ENCODE data around the gene MEDAG.

DNA sequence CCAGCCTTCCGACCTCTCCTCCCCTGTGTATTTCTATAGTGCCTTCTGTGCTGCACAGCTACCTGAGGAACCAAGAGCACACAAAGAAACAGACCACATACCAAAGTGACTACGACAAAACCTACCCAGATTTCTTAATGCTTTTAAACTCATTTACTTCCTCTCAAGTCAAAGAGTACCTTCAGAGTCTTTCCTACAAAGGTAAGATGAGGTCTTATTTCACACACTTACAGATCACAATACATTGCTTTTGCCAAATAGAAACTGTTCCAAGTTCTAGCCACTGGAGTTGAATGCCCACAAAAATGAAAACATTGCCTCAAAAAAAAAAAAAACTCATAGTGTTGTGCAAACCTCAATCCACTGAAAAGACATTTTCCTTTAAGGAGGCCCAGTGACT lies 62.8 kb downstream of the MEDAG start:
- TF ChIP-seq, protein P1, sequence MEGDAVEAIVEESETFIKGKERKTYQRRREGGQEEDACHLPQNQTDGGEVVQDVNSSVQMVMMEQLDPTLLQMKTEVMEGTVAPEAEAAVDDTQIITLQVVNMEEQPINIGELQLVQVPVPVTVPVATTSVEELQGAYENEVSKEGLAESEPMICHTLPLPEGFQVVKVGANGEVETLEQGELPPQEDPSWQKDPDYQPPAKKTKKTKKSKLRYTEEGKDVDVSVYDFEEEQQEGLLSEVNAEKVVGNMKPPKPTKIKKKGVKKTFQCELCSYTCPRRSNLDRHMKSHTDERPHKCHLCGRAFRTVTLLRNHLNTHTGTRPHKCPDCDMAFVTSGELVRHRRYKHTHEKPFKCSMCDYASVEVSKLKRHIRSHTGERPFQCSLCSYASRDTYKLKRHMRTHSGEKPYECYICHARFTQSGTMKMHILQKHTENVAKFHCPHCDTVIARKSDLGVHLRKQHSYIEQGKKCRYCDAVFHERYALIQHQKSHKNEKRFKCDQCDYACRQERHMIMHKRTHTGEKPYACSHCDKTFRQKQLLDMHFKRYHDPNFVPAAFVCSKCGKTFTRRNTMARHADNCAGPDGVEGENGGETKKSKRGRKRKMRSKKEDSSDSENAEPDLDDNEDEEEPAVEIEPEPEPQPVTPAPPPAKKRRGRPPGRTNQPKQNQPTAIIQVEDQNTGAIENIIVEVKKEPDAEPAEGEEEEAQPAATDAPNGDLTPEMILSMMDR (optimal IDR thresholded peaks at IDR 0.05 in 1 of 3, IDR thresholded peaks at IDR 0.05 in 1 of 3, conservative IDR thresholded peaks at IDR 0.05 in 1 of 3; ENCODE audit: extremely low read depth in 1 of 3, insufficient read depth in 2 of 3, low read length in 3 of 3), result no peak
- TF ChIP-seq EZH2 (IDR thresholded peaks at IDR 0.05; ENCODE audit: low read length), result no peak
